HEK293 (cell line): ENCODE data around the gene NTN3.

ENCODE experiments used
- AEBP2 ChIP-seq: fragments of 450-650 bp; formaldehyde crosslinking; IDR thresholded peaks from 2 replicates; pipeline ENCODE4 v1.5.1; 2016; ENCODE audit warnings: missing biosample characterization, missing genetic modification characterization, borderline replicate concordance
- ELK4 ChIP-seq: IDR thresholded peaks from 2 replicates; pipeline ENCODE4 v1.6.1; 2011; ENCODE audit warnings: mild to moderate bottlenecking, low read depth, low read length, borderline replicate concordance
- KLF16 ChIP-seq: fragments of 450-650 bp; formaldehyde crosslinking; IDR thresholded peaks from 2 replicates; pipeline ENCODE4 v1.5.1; 2017; ENCODE audit warnings: missing biosample characterization, missing genetic modification characterization
- PRDM1 ChIP-seq: fragments of 450-650 bp; formaldehyde crosslinking; IDR thresholded peaks from 2 replicates; pipeline ENCODE4; 2016; ENCODE audit warnings: missing biosample characterization, missing genetic modification characterization
- PRDM10 ChIP-seq: fragments of 450-650 bp; formaldehyde crosslinking; IDR thresholded peaks from 2 replicates; pipeline ENCODE4 v1.5.1; 2016; ENCODE audit warnings: missing biosample characterization, missing genetic modification characterization
- PRDM6 ChIP-seq: fragments of 450-650 bp; formaldehyde crosslinking; IDR thresholded peaks from 2 replicates; pipeline ENCODE4 v1.5.1; 2017; ENCODE audit warnings: missing biosample characterization, missing genetic modification characterization
- REPIN1 ChIP-seq: fragments of 450-650 bp; formaldehyde crosslinking; IDR thresholded peaks from 2 replicates; pipeline ENCODE4 v1.5.1; 2017; ENCODE audit warnings: missing biosample characterization, missing genetic modification characterization, low read depth
- REST ChIP-seq: fragments of 450-650 bp; formaldehyde crosslinking; IDR thresholded peaks from 2 replicates; pipeline ENCODE4 v1.5.1; 2016; ENCODE audit warnings: missing biosample characterization, missing genetic modification characterization
- SP3 ChIP-seq: fragments of 450-650 bp; formaldehyde crosslinking; IDR thresholded peaks from 2 replicates; pipeline ENCODE4 v1.5.1; 2016; ENCODE audit warnings: missing biosample characterization, missing genetic modification characterization
- YY2 ChIP-seq: fragments of 450-650 bp; formaldehyde crosslinking; IDR thresholded peaks from 2 replicates; pipeline ENCODE4 v1.5.1; 2016; ENCODE audit warnings: missing biosample characterization, missing genetic modification characterization
- ZNF223 ChIP-seq: fragments of 450-650 bp; formaldehyde crosslinking; IDR thresholded peaks from 2 replicates; pipeline ENCODE4 v1.5.1; 2016; ENCODE audit warnings: missing biosample characterization, missing genetic modification characterization
- ZNF280C ChIP-seq: fragments of 450-650 bp; formaldehyde crosslinking; IDR thresholded peaks from 2 replicates; pipeline ENCODE4 v1.5.1; 2016; ENCODE audit warnings: missing biosample characterization, missing genetic modification characterization
- ZNF404 ChIP-seq: fragments of 450-650 bp; formaldehyde crosslinking; IDR thresholded peaks from 2 replicates; pipeline ENCODE4 v1.5.1; 2017; ENCODE audit warnings: missing biosample characterization, missing genetic modification characterization
- ZNF426 ChIP-seq: fragments of 450-650 bp; formaldehyde crosslinking; IDR thresholded peaks from 2 replicates; pipeline ENCODE4 v1.5.1; 2017; ENCODE audit warnings: missing biosample characterization, missing genetic modification characterization, mild to moderate bottlenecking, inconsistent platforms, moderate library complexity
- ZNF513 ChIP-seq: fragments of 450-650 bp; IDR thresholded peaks from 2 replicates; pipeline ENCODE4 v1.5.1; 2018; ENCODE audit warnings: missing biosample characterization, missing genetic modification characterization
- ZNF521 ChIP-seq: fragments of 450-650 bp; formaldehyde crosslinking; IDR thresholded peaks from 2 replicates; pipeline ENCODE4 v1.5.1; 2017; ENCODE audit warnings: missing biosample characterization, mild to moderate bottlenecking, missing genetic modification characterization
- ZNF560 ChIP-seq: fragments of 450-650 bp; formaldehyde crosslinking; IDR thresholded peaks from 2 replicates; pipeline ENCODE4 v1.5.1; 2017; ENCODE audit warnings: missing biosample characterization, missing genetic modification characterization, borderline replicate concordance
- ZNF610 ChIP-seq: fragments of 450-650 bp; formaldehyde crosslinking; IDR thresholded peaks from 2 replicates; pipeline ENCODE4 v1.5.1; 2016; ENCODE audit warnings: missing biosample characterization, missing genetic modification characterization, borderline replicate concordance
- ZNF654 ChIP-seq: fragments of 450-650 bp; formaldehyde crosslinking; IDR thresholded peaks from 2 replicates; pipeline ENCODE4 v1.5.1; 2016; ENCODE audit warnings: low read depth, missing biosample characterization, missing genetic modification characterization
- ZNF660 ChIP-seq: fragments of 450-650 bp; IDR thresholded peaks from 2 replicates; pipeline ENCODE4 v1.5.1; 2018; ENCODE audit warnings: missing biosample characterization, mild to moderate bottlenecking, missing genetic modification characterization
- ZSCAN4 ChIP-seq: fragments of 450-650 bp; formaldehyde crosslinking; IDR thresholded peaks from 2 replicates; pipeline ENCODE4 v1.5.1; 2017; ENCODE audit warnings: missing biosample characterization, missing genetic modification characterization

The NTN3 gene

GRCh38 chr16:2467528-2468232 is 3.4 kb upstream of the NTN3 start (continued):
- no peak for TF ChIP-seq ZNF404 (tag by site-specific recombination)
- no peak for TF ChIP-seq ZNF610
- TF ChIP-seq ZNF654: no peak
- no peak for TF ChIP-seq REST
- TF ChIP-seq ZSCAN4: no peak
- TF ChIP-seq ZNF280C (tag by site-specific recombination): no peak
- TF ChIP-seq ZNF660 (tag by site-specific recombination): peak; percentile 78; the same call in 1 of the 2 replicates
- TF ChIP-seq SP3 (tag by site-specific recombination): peak; percentile 80
- TF ChIP-seq AEBP2 (tag by site-specific recombination): no peak
- no peak for TF ChIP-seq KLF16 (tag by site-specific recombination)
- TF ChIP-seq PRDM1: no peak
- TF ChIP-seq PRDM10: no peak
- TF ChIP-seq REPIN1 (tag by site-specific recombination): no peak
- TF ChIP-seq PRDM6 (tag by site-specific recombination): no peak
- no peak; the same call in 1 of the 2 replicates for TF ChIP-seq ZNF513
- no peak for TF ChIP-seq ZNF426
- no peak for TF ChIP-seq YY2
- TF ChIP-seq ZNF521 (tag by site-specific recombination): no peak
- TF ChIP-seq ZNF223: no peak
- no peak for TF ChIP-seq ZNF560
- no peak for TF ChIP-seq ELK4
